ENCODE data around the gene MAML3.

GRCh38 chr4:140038031-140038533, 115.9 kb downstream of the MAML3 start:
- TF ChIP-seq, protein P1, sequence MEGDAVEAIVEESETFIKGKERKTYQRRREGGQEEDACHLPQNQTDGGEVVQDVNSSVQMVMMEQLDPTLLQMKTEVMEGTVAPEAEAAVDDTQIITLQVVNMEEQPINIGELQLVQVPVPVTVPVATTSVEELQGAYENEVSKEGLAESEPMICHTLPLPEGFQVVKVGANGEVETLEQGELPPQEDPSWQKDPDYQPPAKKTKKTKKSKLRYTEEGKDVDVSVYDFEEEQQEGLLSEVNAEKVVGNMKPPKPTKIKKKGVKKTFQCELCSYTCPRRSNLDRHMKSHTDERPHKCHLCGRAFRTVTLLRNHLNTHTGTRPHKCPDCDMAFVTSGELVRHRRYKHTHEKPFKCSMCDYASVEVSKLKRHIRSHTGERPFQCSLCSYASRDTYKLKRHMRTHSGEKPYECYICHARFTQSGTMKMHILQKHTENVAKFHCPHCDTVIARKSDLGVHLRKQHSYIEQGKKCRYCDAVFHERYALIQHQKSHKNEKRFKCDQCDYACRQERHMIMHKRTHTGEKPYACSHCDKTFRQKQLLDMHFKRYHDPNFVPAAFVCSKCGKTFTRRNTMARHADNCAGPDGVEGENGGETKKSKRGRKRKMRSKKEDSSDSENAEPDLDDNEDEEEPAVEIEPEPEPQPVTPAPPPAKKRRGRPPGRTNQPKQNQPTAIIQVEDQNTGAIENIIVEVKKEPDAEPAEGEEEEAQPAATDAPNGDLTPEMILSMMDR (IDR thresholded peaks at IDR 0.05; ENCODE audit: insufficient read depth, low read depth, low read length), result no peak
- TF ChIP-seq EZH2 (IDR thresholded peaks at IDR 0.05; ENCODE audit: insufficient read depth, low read length), result no peak

All from astrocyte (in vitro differentiated cells and primary cell).